ENCODE data around the gene NOL9. TPM values are rescaled to one million over a fixed set of nuclear protein-coding genes. Genes with fewer than 3 reads are reported as not detected.
"Not testable (repeated sequence)": the region's sequence is repeated elsewhere in the genome, so short reads cannot be mapped to it uniquely, and the experiment has no call there.

The NOL9 gene
- total RNA-seq, 4 donors from 2014 or later: 16.6 to 25.0 (median 21.1) TPM

DNA sequence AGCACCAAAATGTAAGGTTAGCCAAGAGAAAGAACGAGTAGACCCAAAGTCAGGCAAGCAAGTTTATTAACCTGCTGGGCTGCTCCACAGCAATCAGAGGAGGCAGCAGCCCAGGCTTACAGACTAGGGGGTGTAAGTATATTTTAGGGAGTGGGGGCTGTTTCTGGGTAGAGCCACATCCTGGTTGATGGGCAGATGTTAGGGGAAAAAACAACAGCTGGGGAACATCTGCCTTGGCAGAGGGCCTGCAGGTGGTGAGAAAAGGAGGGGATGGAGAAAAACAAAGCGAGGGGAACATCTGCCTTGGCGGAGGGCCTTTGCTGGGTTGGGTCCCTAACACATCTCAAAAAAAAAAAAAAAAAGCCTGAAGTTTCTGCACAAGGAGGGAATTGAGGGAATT lies 15.8 kb upstream of the NOL9 start:
- H3K27me3 ChIP-seq: peaks cover 0 to 4% (median 0%) of the 10 kb centered on the region in 4 donors
- H3K9me3 ChIP-seq: peaks cover 0 to 6% (median 3%) of the 10 kb centered on the region in 4 donors
- H3K36me3 ChIP-seq: no peaks in the 10 kb centered on the region
- H3K4me3 ChIP-seq: no peak overlapping the region
- H3K27ac ChIP-seq (replicated peaks in 1 of 4): no peak overlapping the region
- TF ChIP-seq POLR2A (IDR thresholded peaks at IDR 0.05; ENCODE audit: low read depth): no peak
- no peak for TF ChIP-seq EP300 (IDR thresholded peaks at IDR 0.05)
- no peak for TF ChIP-seq CTCF (IDR thresholded peaks at IDR 0.05)
- no peak for TF ChIP-seq POLR2AphosphoS5 (IDR thresholded peaks at IDR 0.05)
- H3K4me1 ChIP-seq: no peaks in the 10 kb centered on the region
- DNase-seq (ENCODE audit: extremely low spot score): no peak
- WGBS: 76% methylated on average over 3 of the region's 3 CpGs
- intact Hi-C loops (cut with DNase I): no loop called here

DNA sequence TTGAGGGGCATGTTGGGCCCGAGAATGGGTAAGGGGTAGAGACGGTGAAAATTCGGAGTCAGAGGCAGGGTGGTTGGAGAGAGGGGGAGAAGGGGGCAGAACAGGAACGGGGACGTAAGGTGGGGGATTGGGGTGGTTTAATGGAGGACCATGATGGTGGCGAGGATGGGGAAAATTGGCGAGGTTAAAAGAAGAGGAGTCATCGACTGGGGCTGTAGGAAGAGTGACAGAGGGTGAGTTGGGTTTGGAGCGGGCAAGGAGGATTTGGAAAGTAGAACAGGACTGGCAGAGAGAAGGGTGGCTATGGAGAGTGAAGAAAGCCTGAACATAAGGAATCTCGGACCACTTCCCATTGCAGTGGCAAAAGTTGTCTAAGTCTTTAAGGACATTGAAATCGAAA lies 14.7 kb upstream of the NOL9 start:
- TF ChIP-seq POLR2AphosphoS5 (IDR thresholded peaks at IDR 0.05) (no peak), POLR2A (IDR thresholded peaks at IDR 0.05; ENCODE audit: low read depth) (no peak), EP300 (IDR thresholded peaks at IDR 0.05) (no peak), CTCF (IDR thresholded peaks at IDR 0.05) (no peak)
- intact Hi-C loops (cut with DNase I): no loop called here
- no peak overlapping the region for H3K4me3 ChIP-seq
- no peaks in the 10 kb centered on the region for H3K36me3 ChIP-seq
- H3K27me3 ChIP-seq: peaks cover 0 to 4% (median 0%) of the 10 kb centered on the region in 4 donors
- no peak overlapping the region for H3K27ac ChIP-seq (replicated peaks in 1 of 4)
- peaks cover 0 to 6% (median 3%) of the 10 kb centered on the region in 4 donors for H3K9me3 ChIP-seq
- no peak for DNase-seq (ENCODE audit: extremely low spot score)
- H3K4me1 ChIP-seq: no peaks in the 10 kb centered on the region
- WGBS: 88% methylated on average over 11 of the region's 11 CpGs

- Histone ChIP-seq H3K4me1 (peaks cover 0 to 2% (median 2%) of the 10 kb centered on the region in 4 donors), H3K27ac (replicated peaks in 1 of 4) (no peak overlapping the region), H3K27me3 (no peaks in the 10 kb centered on the region), H3K9me3 (no peaks in the 10 kb centered on the region), H3K36me3 (no peaks in the 10 kb centered on the region), H3K4me3 (no peak overlapping the region)
- WGBS: 60% methylated on average over 9 of the region's 9 CpGs
- TF ChIP-seq POLR2AphosphoS5 (IDR thresholded peaks at IDR 0.05) (no peak), POLR2A (IDR thresholded peaks at IDR 0.05; ENCODE audit: low read depth) (no peak), CTCF (IDR thresholded peaks at IDR 0.05) (no peak), EP300 (IDR thresholded peaks at IDR 0.05) (no peak)
- intact Hi-C loops (cut with DNase I): no loop called here
- no peak for DNase-seq (ENCODE audit: extremely low spot score)
These were observed 6.0 kb upstream of the NOL9 start for GRCh38 chr1:6560267-6560666.

- not testable (repeated sequence) for H3K9me3 ChIP-seq; H3K36me3 ChIP-seq; H3K4me3 ChIP-seq; H3K27ac ChIP-seq (replicated peaks in 1 of 4); DNase-seq (ENCODE audit: extremely low spot score); H3K27me3 ChIP-seq
- intact Hi-C loops (cut with DNase I): loop anchor here (5.0 kb wide), 1 partner anchor 83 kb away; no protein-coding TSS in a partner anchor
- WGBS: 94% methylated on average over 7 of the region's 11 CpGs
- peaks cover 5 to 10% (median 10%) of the 10 kb centered on the region in 4 donors for H3K4me1 ChIP-seq
These were observed 4.8 kb upstream of the NOL9 start for GRCh38 chr1:6559161-6559560.

DNA sequence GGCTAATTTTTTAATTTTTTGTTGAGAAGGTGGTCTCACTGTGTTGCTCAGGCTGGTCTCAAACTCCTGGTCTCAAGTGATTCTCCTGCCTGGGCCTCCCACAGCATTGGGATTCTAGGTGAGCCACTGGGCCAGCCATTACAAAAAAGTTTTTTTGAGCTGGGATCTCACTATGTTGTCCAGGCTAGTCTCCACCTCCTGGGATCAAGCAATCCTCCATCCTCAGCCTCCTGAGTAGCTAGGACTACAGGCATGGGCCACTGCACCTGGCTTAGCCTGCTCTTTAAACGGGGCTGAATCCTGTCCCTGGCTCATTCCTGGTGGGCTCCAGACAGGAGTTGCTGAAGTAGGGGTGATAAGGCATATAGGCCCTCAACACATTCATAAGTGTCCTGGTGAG lies 3.3 kb upstream of the NOL9 start:
- TF ChIP-seq EP300 (IDR thresholded peaks at IDR 0.05) (no peak), POLR2A (IDR thresholded peaks at IDR 0.05; ENCODE audit: low read depth) (no peak), POLR2AphosphoS5 (IDR thresholded peaks at IDR 0.05) (no peak), CTCF (IDR thresholded peaks at IDR 0.05) (no peak)
- Histone ChIP-seq H3K36me3 (no peaks in the 10 kb centered on the region), H3K4me1 (peaks cover 15 to 24% (median 22%) of the 10 kb centered on the region in 4 donors), H3K27ac (replicated peaks in 1 of 4) (no peak overlapping the region), H3K9me3 (no peaks in the 10 kb centered on the region), H3K4me3 (no peak overlapping the region), H3K27me3 (no peaks in the 10 kb centered on the region)
- no peak for DNase-seq (ENCODE audit: extremely low spot score)
- intact Hi-C loops (cut with DNase I): loop anchor here (5.0 kb wide), 1 partner anchor 85 kb away; no protein-coding TSS in a partner anchor
- WGBS: 94% methylated on average over 1 of the region's 1 CpG
